LNCaP clone FGC (cell line): Measurements from ENCODE around the gene SLCO2A1.
"Not testable (repeated sequence)": the region's sequence is repeated elsewhere in the genome, so short reads cannot be mapped to it uniquely, and the experiment has no call there.

Experiments
- DNase-seq: peaks from one replicate; pipeline ENCODE4 v3.0.0-alpha.2; 2011; ENCODE audit warnings: low read depth
- H3K4me3 ChIP-seq: 2 replicates; pipeline ENCODE4 v1.5.1; 2011; ENCODE audit warnings: mild to moderate bottlenecking, low read depth, low read length, control low read depth
- TF ChIP-seq, protein P1 (sequence below): IDR thresholded peaks from 2 replicates; pipeline ENCODE4 v1.5.1; 2012; ENCODE audit warnings: mild to moderate bottlenecking; ENCODE audit not compliant: control insufficient read depth, insufficient read depth; ENCODE audit errors: extremely low read depth

SLCO2A1 gene

DNA sequence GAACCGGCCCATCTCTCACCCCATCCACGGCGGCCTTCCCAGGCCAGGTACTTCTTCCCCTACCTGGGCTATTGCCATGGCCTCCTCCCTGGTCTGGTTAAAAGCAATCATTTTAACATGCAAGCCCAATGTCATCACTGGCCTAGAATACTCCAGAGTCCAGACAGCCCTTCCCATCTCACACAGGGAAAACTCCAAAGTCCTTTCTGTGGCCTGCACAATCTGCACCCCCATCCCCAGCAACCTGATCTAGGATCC is 45.8 kb upstream of the SLCO2A1 start:
- TF ChIP-seq, protein P1, sequence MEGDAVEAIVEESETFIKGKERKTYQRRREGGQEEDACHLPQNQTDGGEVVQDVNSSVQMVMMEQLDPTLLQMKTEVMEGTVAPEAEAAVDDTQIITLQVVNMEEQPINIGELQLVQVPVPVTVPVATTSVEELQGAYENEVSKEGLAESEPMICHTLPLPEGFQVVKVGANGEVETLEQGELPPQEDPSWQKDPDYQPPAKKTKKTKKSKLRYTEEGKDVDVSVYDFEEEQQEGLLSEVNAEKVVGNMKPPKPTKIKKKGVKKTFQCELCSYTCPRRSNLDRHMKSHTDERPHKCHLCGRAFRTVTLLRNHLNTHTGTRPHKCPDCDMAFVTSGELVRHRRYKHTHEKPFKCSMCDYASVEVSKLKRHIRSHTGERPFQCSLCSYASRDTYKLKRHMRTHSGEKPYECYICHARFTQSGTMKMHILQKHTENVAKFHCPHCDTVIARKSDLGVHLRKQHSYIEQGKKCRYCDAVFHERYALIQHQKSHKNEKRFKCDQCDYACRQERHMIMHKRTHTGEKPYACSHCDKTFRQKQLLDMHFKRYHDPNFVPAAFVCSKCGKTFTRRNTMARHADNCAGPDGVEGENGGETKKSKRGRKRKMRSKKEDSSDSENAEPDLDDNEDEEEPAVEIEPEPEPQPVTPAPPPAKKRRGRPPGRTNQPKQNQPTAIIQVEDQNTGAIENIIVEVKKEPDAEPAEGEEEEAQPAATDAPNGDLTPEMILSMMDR: no peak
- H3K4me3 ChIP-seq: no peak overlapping the region
- no peak for DNase-seq

DNA sequence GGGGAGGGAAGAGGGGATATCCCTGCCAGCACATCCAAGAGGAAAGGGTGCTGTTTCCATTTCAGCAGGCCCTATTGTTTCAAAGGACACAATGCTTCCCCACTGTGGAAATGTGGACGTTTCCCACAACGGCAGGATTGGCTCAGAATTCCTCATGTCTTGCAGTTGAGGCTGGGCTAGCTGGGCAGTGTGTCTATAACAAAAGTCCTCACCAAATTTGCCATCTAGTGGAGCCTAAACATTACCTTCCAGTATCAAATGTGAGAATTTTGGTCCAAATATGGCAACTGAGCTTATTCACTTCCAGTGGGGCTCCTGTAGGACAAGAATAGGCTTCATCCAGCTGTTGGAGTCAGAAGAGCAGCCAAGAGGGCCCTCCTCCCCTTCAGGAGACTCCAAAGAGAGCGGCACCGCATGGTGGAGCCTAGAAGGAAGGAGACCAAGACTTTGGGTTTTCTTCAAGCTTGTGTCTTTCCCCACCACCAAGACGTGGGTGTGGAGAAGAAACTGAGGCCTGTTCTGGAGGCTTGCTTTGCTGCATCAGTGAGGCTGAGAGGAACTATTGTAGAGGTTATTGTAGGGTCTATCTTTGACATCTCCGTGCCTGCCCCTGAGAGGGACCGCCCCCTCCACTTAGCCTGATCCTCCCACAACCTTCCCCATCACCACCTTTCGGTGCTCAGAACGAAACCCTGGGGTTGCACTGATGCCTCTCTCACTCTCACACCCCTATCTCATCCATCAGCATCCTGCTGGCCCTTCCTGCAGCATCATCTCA is 45.3 kb upstream of the SLCO2A1 start:
- H3K4me3 ChIP-seq: no peak overlapping the region
- no peak for DNase-seq
- TF ChIP-seq, protein P1: no peak

GRCh38 chr3:134074001-134074789 is 44.5 kb upstream of the SLCO2A1 start:
- TF ChIP-seq, protein P1: no peak
- H3K4me3 ChIP-seq: no peak overlapping the region
- DNase-seq: no peak

GRCh38 chr3:134073583-134073945 is 43.8 kb upstream of the SLCO2A1 start:
- TF ChIP-seq, protein P1: no peak
- DNase-seq: no peak
- no peak overlapping the region for H3K4me3 ChIP-seq

DNA sequence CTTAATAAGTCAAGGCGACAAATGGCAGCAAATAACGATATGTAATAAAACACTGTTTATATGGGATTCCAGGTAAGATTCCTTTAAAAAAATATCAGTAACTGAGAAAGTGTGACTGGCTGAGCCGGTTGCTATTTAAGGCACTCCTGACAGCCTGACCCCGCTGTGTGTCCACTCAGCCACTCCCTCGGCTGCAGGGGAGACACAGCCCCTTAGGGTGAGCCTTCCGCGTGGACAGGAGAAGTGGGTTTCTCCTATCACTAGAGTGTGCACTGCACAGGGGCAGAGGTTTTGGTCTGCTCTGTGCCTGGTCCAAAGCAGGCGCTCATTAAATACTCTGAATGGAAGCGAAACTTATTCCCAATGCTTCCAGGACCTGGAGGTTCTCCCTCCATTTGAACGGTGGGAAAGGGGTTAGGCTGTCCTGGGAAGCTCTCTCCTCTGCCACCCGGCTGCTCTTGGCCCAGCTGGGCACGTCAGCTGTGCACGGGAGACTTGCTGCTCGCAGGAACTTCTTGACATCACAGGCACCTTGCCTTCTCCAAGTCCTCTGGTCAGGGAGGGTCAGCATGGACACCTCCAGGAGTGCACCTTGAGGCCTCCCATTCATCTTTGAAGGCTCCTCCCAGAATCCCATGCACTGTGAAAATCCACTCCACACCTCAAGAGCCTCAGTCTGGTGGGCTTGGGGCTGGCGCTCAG is 43.3 kb upstream of the SLCO2A1 start:
- DNase-seq: no peak
- TF ChIP-seq, protein P1: no peak
- H3K4me3 ChIP-seq: no peak overlapping the region

- not testable (repeated sequence) for DNase-seq, H3K4me3 ChIP-seq
Measured at GRCh38 chr3:134070281-134070680, 40.6 kb upstream of the SLCO2A1 start.

DNA sequence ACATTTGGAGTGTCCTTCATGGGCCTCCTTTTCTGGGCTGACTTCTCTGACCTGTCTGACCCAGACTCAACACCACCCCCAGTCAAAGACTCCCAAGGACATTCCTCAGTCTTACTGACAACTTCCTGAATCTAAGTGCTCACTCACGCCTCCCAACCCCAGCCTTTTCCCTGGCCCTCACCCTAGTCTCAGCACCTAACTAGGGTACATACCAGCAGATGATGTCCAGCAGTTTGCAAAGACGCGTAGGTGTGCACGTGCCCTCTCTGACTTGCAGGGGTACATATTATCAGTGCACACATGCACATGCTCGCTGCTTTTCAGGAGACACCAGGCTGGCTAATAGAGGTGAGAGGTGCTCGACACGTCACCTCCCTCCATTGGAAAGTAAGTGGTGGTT is 38.7 kb upstream of the SLCO2A1 start:
- no peak overlapping the region for H3K4me3 ChIP-seq
- no peak for DNase-seq
- TF ChIP-seq, protein P1: no peak
